Endothelial cell of umbilical vein (primary cell): ENCODE results near the gene ERG.

Source experiments
- POLR2AphosphoS5 ChIP-seq: IDR thresholded peaks from 2 replicates; pipeline ENCODE4 v1.6.1; 2012; ENCODE audit warnings: low read depth, mild to moderate bottlenecking, control low read depth, low read length, moderate library complexity; ENCODE audit not compliant: insufficient read depth
- TF ChIP-seq, protein P1 (sequence below), 2 donors: IDR thresholded peaks; 1 replicate in 1 of 2; 2 replicates in 1 of 2; pipeline ENCODE4 v1.5.1; 2011; ENCODE audit warnings: low read length in 2 of 2, mild to moderate bottlenecking in 2 of 2, moderate library complexity in 2 of 2, control low read depth in 1 of 2, inconsistent platforms in 1 of 2, low read depth in 1 of 2; ENCODE audit not compliant: insufficient read depth in 1 of 2; ENCODE audit errors: extremely low read depth in 1 of 2
- TF ChIP-seq, protein P2 (sequence below): IDR thresholded peaks from 2 replicates; pipeline ENCODE4 v1.6.1; 2011; ENCODE audit not compliant: insufficient read depth, insufficient read length

DNA sequence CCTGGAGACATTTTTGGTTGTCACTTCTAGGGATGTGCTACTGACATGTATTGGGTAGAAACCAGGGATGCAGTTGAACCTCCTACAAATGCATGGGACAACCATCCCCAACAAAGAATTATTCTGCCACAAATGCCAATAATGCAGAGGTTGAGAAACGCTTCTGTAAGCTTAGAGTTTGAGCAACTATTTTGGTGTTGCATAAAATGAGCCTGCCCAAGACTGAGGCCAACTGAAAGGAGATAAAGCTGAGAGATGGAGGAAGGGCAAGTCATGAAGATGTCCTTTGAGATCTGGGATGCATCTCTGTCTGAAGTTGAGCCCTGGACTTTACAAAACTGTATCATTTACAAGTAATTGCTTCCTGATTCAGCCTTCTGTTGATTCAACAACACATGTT lies 134.6 kb downstream of the ERG start:
- no peak for TF ChIP-seq POLR2AphosphoS5
- TF ChIP-seq, protein P1, sequence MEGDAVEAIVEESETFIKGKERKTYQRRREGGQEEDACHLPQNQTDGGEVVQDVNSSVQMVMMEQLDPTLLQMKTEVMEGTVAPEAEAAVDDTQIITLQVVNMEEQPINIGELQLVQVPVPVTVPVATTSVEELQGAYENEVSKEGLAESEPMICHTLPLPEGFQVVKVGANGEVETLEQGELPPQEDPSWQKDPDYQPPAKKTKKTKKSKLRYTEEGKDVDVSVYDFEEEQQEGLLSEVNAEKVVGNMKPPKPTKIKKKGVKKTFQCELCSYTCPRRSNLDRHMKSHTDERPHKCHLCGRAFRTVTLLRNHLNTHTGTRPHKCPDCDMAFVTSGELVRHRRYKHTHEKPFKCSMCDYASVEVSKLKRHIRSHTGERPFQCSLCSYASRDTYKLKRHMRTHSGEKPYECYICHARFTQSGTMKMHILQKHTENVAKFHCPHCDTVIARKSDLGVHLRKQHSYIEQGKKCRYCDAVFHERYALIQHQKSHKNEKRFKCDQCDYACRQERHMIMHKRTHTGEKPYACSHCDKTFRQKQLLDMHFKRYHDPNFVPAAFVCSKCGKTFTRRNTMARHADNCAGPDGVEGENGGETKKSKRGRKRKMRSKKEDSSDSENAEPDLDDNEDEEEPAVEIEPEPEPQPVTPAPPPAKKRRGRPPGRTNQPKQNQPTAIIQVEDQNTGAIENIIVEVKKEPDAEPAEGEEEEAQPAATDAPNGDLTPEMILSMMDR (IDR thresholded peaks at IDR 0.05; ENCODE audit: extremely low read depth in 1 of 2, insufficient read depth in 1 of 2, low read depth in 1 of 2, low read length in 2 of 2): no peak
- TF ChIP-seq, protein P2, sequence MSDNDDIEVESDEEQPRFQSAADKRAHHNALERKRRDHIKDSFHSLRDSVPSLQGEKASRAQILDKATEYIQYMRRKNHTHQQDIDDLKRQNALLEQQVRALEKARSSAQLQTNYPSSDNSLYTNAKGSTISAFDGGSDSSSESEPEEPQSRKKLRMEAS: no peak
